Adrenal gland (tissue), 5 donors: ENCODE results near the gene CEACAM1.

Experiments used
- CTCF ChIP-seq, 6 experiments: fragments of 450-650 bp in 4 of 6; fragments of 200-600 bp in 2 of 6; sonication (generic) in 1 of 6; IDR thresholded peaks; 1 replicate in 5 of 6; 2 replicates in 1 of 6; pipeline versions ENCODE4 v1.5.1 to v1.8.0; 2016 to 2021; ENCODE audit warnings: antibody characterized with exemption in 6 of 6, mild to moderate bottlenecking in 2 of 6, moderate library complexity in 1 of 6
- POLR2A ChIP-seq, 2 donors: fragments of 450-650 bp; IDR thresholded peaks; one replicate each; pipeline ENCODE4 v1.6.1; 2017; ENCODE audit warnings: antibody characterized with exemption in 2 of 2, mild to moderate bottlenecking in 2 of 2, moderate library complexity in 1 of 2
- donor health status: DM: no; HTN: no; CAD: no.

GRCh38 chr19:42524250-42524649, 4.0 kb downstream of the CEACAM1 start:
- no peak for TF ChIP-seq CTCF (IDR thresholded peaks at IDR 0.05)
- TF ChIP-seq POLR2A (IDR thresholded peaks at IDR 0.05), result no peak
